HepG2 (cell line): Measurements from ENCODE around the gene CISD2. TPM values are rescaled to one million over a fixed set of nuclear protein-coding genes. Genes with fewer than 3 reads are reported as not detected.

Experiments
- FOXO4 ChIP-seq: sonication (generic); formaldehyde crosslinking; conservative IDR thresholded peaks from 2 replicates; pipeline ENCODE4 v1.8.1; 2023; ENCODE audit warnings: missing genetic modification reagents
- KDM1A ChIP-seq: IDR thresholded peaks from 2 replicates; pipeline ENCODE4 v1.6.1; 2016; ENCODE audit warnings: missing compliant biosample characterization
- KLF12 ChIP-seq: sonication (generic); formaldehyde crosslinking; IDR thresholded peaks from 2 replicates; pipeline ENCODE4 v1.4.0; 2020; ENCODE audit warnings: missing genetic modification reagents, borderline replicate concordance
- MTA1 ChIP-seq: sonication (generic); formaldehyde crosslinking; IDR thresholded peaks from 2 replicates; pipeline ENCODE4 v1.4.0; 2020; ENCODE audit warnings: missing genetic modification reagents, mild to moderate bottlenecking, borderline replicate concordance
- NFKB2 ChIP-seq: sonication (generic); formaldehyde crosslinking; IDR thresholded peaks from 2 replicates; pipeline ENCODE4 v1.4.0; 2020; ENCODE audit warnings: missing genetic modification reagents, borderline replicate concordance
- PAF1 ChIP-seq: IDR thresholded peaks from 2 replicates; pipeline ENCODE4 v1.6.1; 2016; ENCODE audit warnings: missing genetic modification reagents, missing compliant biosample characterization
- PCBP1 ChIP-seq: fragments of 200-400 bp; formaldehyde crosslinking; IDR thresholded peaks from 2 replicates; pipeline ENCODE4 v1.6.1; 2017; ENCODE audit warnings: mild to moderate bottlenecking, low read depth, low read length, borderline replicate concordance
- PRPF4 ChIP-seq: fragments of 200-400 bp; formaldehyde crosslinking; IDR thresholded peaks from 2 replicates; pipeline ENCODE4 v1.6.1; 2016; ENCODE audit warnings: low read length, low read depth; ENCODE audit not compliant: poor library complexity, severe bottlenecking
- SMC3 ChIP-seq: IDR thresholded peaks from 2 replicates; pipeline ENCODE4 v1.6.1; 2011; ENCODE audit warnings: low read length, improper control_type of control experiment
- TFDP2 ChIP-seq: sonication (generic); formaldehyde crosslinking; IDR thresholded peaks from 2 replicates; pipeline ENCODE4 v1.4.0; 2020; ENCODE audit warnings: missing genetic modification reagents
- ZC3H4 ChIP-seq: sonication (generic); formaldehyde crosslinking; IDR thresholded peaks from 2 replicates; pipeline ENCODE4 v1.4.0; 2020; ENCODE audit warnings: missing genetic modification reagents, borderline replicate concordance
- ZEB1 ChIP-seq: IDR thresholded peaks from 2 replicates; pipeline ENCODE4 v1.6.1; 2012; ENCODE audit warnings: mild to moderate bottlenecking, low read depth, inconsistent platforms; ENCODE audit not compliant: insufficient replicate concordance
- ZFP36L2 ChIP-seq: sonication (generic); formaldehyde crosslinking; IDR thresholded peaks from 2 replicates; pipeline ENCODE4 v1.4.0; 2020; ENCODE audit warnings: missing genetic modification reagents
- ZMAT3 ChIP-seq: sonication (generic); formaldehyde crosslinking; conservative IDR thresholded peaks from 2 replicates; pipeline ENCODE4 v1.7.0; 2021; ENCODE audit warnings: missing genetic modification reagents
- ZNF101 ChIP-seq: sonication (generic); formaldehyde crosslinking; IDR thresholded peaks from 2 replicates; pipeline ENCODE4 v1.4.0; 2020; ENCODE audit warnings: mild to moderate bottlenecking, low read depth, missing genetic modification reagents, borderline replicate concordance
- ZNF75D ChIP-seq: sonication (generic); formaldehyde crosslinking; IDR thresholded peaks from 2 replicates; pipeline ENCODE4 v1.8.1; 2023; ENCODE audit warnings: missing genetic modification reagents, mild to moderate bottlenecking, borderline replicate concordance
- polyA plus RNA-seq, 8 experiments: library from polyadenylated mRNA; depleted of rRNA in 3 of 8; stranded (reverse) in 7 of 8; unstranded in 1 of 8; fragments of >200 nt; fragmentation: Illumina TruSeq in 4 of 8; extraction: Trizol in 4 of 8; gene quantifications; 2 replicates each; pipeline versions ENCODE4 v1.2.1 to v1.2.3, GENCODE V29; 2011 to 2016; ENCODE audit warnings: low read depth in 4 of 8, missing spikeins in 1 of 8, mixed read lengths in 1 of 8; ENCODE audit not compliant: insufficient read depth in 1 of 8
- total RNA-seq, 5 experiments: library from RNA; depleted of rRNA; stranded (reverse); fragments of >200 nt; fragmentation: Illumina TruSeq; extraction: Trizol; gene quantifications; 2 replicates each; pipeline ENCODE4 v1.2.3, GENCODE V29; 2016; ENCODE audit warnings: low read depth in 1 of 5
- TF ChIP-seq, protein P1 (sequence below): sonication (generic); formaldehyde crosslinking; IDR thresholded peaks from 2 replicates; pipeline ENCODE4 v1.4.0; 2020; ENCODE audit warnings: missing genetic modification reagents, mild to moderate bottlenecking, borderline replicate concordance
- TF ChIP-seq, protein P2 (sequence below): sonication (generic); formaldehyde crosslinking; IDR thresholded peaks from 2 replicates; pipeline ENCODE4; 2020; ENCODE audit warnings: missing genetic modification reagents, mild to moderate bottlenecking, borderline replicate concordance
- TF ChIP-seq, protein P3 (sequence below): sonication (generic); formaldehyde crosslinking; IDR thresholded peaks from 2 replicates; pipeline ENCODE4 v1.4.0; 2020; ENCODE audit warnings: missing genetic modification reagents

The CISD2 gene
- total and polyA plus RNA-seq, 2 of the 13 experiments (the other 11 are each of a cell fraction or from before 2014, with no cell fraction given), result 24.5 to 37.7 TPM

DNA sequence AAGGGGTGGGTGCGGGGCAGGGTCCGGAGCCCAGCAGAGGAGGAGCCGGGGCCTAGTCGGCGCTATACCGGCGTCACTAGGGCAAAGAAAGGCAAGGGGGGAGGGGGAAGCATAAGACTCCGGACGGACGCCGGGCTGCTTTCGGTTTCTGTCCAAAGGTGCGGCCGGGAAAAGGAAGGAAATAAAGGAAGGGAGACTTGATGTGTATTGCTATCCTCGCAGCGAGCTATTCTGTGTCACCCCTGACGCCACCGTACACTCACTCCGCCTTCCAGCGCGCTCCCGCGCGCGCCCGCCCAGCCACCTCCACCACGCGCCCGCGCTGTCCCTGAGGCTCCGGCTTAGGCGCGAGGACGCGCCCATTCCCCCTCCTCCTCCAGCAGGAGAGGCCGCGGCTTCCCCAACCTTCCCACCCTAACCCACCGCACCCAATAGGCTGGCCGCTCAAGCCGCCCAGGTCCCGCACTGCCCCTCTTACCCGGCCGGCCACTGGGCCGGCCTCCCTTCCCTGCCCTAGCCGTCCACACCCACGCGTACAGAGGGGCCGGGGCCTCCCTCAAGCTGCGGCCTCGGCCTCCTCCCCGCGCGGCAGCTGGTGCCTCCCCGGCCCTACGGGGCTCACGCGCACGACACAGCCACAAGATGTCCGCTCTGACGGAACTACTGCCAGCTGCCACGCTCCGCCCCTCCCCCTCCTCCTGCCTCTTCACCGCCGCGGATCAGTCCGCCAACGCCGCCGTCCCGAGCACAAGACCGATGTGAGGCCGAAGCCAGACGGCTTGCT, 41.7 kb upstream of the CISD2 start, which contains the start of gene UBE2D3 (continued):
- TF ChIP-seq TFDP2 (peak; percentile 21; the same call in 1 of the 2 replicates), KLF12 (no peak; the same call in 1 of the 2 replicates), ZEB1 (peak; percentile 27), ZMAT3 (CRISPR knock-in tag) (peak; percentile 74), ZNF101 (peak; percentile 54; the same call in 1 of the 2 replicates), ZNF75D (CRISPR knock-in tag) (no peak), ZC3H4 (peak; percentile 62), PCBP1 (peak; percentile 98; the same call in 1 of the 2 replicates), PAF1 (CRISPR knock-in tag) (no peak), FOXO4 (CRISPR knock-in tag) (0 out of 2 replicates have a peak, but pooled peaks have one; percentile 86), SMC3 (no peak), MTA1 (peak; percentile 75), KDM1A (CRISPR knock-in tag) (0 out of 2 replicates have a peak, but pooled peaks have one; percentile 46), NFKB2 (CRISPR knock-in tag) (peak; percentile 61; the same call in 1 of the 2 replicates), ZFP36L2 (CRISPR knock-in tag) (peak; percentile 85; the same call in 1 of the 2 replicates), PRPF4 (peak; percentile 81)
- TF ChIP-seq, protein P1, sequence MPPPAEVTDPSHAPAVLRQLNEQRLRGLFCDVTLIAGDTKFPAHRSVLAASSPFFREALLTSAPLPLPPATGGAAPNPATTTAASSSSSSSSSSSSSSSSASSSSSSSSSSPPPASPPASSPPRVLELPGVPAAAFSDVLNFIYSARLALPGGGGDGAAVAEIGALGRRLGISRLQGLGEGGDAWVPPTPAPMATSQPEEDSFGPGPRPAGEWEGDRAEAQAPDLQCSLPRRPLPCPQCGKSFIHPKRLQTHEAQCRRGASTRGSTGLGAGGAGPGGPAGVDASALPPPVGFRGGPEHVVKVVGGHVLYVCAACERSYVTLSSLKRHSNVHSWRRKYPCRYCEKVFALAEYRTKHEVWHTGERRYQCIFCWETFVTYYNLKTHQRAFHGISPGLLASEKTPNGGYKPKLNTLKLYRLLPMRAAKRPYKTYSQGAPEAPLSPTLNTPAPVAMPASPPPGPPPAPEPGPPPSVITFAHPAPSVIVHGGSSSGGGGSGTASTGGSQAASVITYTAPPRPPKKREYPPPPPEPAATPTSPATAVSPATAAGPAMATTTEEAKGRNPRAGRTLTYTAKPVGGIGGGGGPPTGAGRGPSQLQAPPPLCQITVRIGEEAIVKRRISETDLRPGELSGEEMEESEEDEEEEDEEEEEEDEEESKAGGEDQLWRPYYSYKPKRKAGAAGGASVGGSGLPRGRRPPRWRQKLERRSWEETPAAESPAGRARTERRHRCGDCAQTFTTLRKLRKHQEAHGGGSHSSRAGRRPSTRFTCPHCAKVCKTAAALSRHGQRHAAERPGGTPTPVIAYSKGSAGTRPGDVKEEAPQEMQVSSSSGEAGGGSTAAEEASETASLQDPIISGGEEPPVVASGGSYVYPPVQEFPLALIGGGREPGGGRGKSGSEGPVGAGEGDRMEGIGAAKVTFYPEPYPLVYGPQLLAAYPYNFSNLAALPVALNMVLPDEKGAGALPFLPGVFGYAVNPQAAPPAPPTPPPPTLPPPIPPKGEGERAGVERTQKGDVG (CRISPR knock-in tag), result peak; percentile 32; the same call in 1 of the 2 replicates
- TF ChIP-seq, protein P2, sequence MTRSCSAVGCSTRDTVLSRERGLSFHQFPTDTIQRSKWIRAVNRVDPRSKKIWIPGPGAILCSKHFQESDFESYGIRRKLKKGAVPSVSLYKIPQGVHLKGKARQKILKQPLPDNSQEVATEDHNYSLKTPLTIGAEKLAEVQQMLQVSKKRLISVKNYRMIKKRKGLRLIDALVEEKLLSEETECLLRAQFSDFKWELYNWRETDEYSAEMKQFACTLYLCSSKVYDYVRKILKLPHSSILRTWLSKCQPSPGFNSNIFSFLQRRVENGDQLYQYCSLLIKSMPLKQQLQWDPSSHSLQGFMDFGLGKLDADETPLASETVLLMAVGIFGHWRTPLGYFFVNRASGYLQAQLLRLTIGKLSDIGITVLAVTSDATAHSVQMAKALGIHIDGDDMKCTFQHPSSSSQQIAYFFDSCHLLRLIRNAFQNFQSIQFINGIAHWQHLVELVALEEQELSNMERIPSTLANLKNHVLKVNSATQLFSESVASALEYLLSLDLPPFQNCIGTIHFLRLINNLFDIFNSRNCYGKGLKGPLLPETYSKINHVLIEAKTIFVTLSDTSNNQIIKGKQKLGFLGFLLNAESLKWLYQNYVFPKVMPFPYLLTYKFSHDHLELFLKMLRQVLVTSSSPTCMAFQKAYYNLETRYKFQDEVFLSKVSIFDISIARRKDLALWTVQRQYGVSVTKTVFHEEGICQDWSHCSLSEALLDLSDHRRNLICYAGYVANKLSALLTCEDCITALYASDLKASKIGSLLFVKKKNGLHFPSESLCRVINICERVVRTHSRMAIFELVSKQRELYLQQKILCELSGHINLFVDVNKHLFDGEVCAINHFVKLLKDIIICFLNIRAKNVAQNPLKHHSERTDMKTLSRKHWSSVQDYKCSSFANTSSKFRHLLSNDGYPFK (CRISPR knock-in tag), result peak; percentile 66; the same call in 1 of the 2 replicates
- TF ChIP-seq, protein P3, sequence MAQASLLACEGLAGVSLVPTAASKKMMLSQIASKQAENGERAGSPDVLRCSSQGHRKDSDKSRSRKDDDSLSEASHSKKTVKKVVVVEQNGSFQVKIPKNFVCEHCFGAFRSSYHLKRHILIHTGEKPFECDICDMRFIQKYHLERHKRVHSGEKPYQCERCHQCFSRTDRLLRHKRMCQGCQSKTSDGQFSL, result peak; percentile 67
